ENCODE results near the gene COG8.
"Not testable (repeated sequence)": the region's sequence is repeated elsewhere in the genome, so short reads cannot be mapped to it uniquely, and the experiment has no call there.

The COG8 gene

DNA sequence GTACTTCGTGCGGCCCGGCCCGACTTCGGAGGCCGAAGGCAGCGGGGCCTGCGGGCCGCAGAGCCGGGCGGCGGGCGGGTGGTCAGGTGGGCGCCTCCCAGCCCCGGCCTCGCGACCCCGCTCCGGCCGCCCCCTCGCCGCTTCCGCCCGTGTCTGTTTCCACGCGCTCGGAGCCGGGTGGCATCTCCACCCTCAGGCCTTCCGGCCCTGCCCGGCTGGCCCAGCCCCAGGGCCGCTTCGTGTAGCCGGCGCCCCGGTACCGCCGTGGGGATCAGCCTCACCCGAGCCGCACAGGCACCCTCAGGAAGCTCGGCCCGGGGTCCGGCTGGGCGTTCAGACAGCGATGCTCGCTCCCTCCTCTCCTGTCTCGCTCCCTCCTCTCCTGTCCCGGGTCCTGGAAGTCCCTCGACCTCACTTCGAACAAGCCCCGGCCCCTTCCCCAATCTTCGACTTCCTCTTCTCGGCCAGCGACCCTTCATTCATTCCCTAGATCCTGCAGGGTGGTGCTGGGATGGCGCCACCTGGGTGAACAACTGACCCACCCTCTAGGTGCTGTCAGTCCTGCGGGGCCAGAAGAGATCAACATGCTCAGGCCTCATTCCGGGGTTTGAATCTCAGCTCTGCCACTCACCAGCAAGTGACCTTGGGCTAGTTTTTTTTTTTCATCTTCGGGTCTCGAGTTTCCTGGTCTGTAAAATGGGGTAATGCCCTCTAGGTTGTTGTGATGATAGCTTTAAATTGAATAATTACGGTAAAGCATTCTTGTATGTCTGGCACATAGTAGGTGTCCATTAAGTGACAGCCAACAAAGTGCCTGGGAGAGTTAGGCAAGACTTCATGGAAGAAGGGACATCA lies 27.6 kb downstream of the COG8 start:
- H3K36me3 Mint-ChIP-seq (ENCODE audit: insufficient read depth) = peaks cover 20% of the 10 kb centered on the region

GRCh38 chr16:69310653-69311532 lies 28.5 kb downstream of the COG8 start, which contains the start of gene VPS4A:
TSS of gene VPS4A (plus strand) at chr16:69311350. CDS start at chr16:69311512, 162 bp downstream.
- peak within 1 kb of the TSS; percentile 94 for H3K27ac Mint-ChIP-seq (ENCODE audit: low read depth)
- no peaks in the 10 kb centered on the region for H3K27me3 Mint-ChIP-seq
- peak within 1 kb of the TSS; percentile 91 for H3K4me3 Mint-ChIP-seq
- H3K36me3 Mint-ChIP-seq (ENCODE audit: insufficient read depth) = peaks cover 13% of the 10 kb centered on the region
- H3K9me3 Mint-ChIP-seq = no peaks in the 10 kb centered on the region
- DNase-seq (ENCODE audit: low spot score in 2 of 2) (peak; percentile 97 to 98), ATAC-seq (replicated peaks; ENCODE audit: extremely low read depth, poor library complexity, severe bottlenecking) (peak; percentile 95)
- H3K4me1 Mint-ChIP-seq = peaks cover 31% of the 10 kb centered on the region

More for the DNA sequence above, 27.6 kb downstream of the COG8 start:
- H3K4me1 Mint-ChIP-seq = peaks cover 31% of the 10 kb centered on the region
- no peaks in the 10 kb centered on the region for H3K9me3 Mint-ChIP-seq
- no peaks in the 10 kb centered on the region for H3K27me3 Mint-ChIP-seq
- peak overlapping the region; percentile 94 for H3K27ac Mint-ChIP-seq (ENCODE audit: low read depth)
- DNase-seq (ENCODE audit: low spot score in 2 of 2) = no peak
- peak; percentile 48 for ATAC-seq (replicated peaks; ENCODE audit: extremely low read depth, poor library complexity, severe bottlenecking)
- H3K4me3 Mint-ChIP-seq = peak overlapping the region; percentile 91

DNA sequence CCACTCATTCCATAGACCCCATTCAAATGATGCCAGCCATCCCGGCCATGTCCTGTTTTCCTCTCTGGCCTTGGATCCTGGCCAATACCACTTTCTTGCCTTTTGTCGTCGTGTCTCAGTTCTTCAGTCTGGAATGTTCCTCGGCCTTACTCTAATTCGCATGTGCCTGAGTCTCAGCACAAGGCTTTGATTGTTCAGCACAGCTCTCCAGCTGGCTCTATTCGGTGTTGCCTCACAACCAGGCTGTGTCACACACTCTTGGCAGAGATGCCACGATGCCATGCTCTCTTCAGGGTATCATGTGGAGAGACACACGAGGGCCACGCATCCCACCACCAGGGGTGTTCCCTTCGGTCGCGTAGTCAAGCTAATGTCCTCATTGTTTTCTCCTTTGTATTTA lies 30.0 kb downstream of the COG8 start:
- Mint-ChIP-seq H3K27ac (ENCODE audit: low read depth) (no peak overlapping the region), H3K27me3 (no peaks in the 10 kb centered on the region), H3K36me3 (ENCODE audit: insufficient read depth) (peaks cover 11% of the 10 kb centered on the region), H3K4me3 (peak overlapping the region; percentile 0), H3K9me3 (no peaks in the 10 kb centered on the region), H3K4me1 (peaks cover 26% of the 10 kb centered on the region)
- no peak for DNase-seq (ENCODE audit: low spot score in 2 of 2)
- ATAC-seq (replicated peaks; ENCODE audit: extremely low read depth, poor library complexity, severe bottlenecking) = no peak

DNA sequence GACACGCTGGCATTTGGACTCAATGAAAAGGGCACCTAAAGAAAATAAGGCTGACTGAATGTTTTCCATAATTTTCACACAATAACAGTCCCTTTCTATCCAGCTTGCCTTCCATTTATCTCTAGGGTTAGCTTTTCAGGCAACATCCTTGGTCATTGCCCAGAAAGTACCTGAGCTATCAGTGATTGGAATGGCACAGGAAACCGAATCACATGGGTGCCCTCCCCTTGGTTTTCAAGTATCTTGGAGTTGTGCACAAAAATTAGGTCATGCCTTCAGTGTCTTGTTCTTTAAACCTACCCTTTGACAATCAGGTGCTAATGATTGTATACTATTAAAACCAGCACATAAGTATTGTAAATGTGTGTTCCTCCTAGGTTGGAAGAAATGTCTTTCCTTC lies 31.5 kb downstream of the COG8 start:
- no peaks in the 10 kb centered on the region for H3K9me3 Mint-ChIP-seq
- DNase-seq (ENCODE audit: low spot score in 2 of 2) (no peak), ATAC-seq (replicated peaks; ENCODE audit: extremely low read depth, poor library complexity, severe bottlenecking) (no peak)
- peaks cover 14% of the 10 kb centered on the region for H3K4me1 Mint-ChIP-seq
- H3K36me3 Mint-ChIP-seq (ENCODE audit: insufficient read depth) = peaks cover 5% of the 10 kb centered on the region
- no peak overlapping the region for H3K27ac Mint-ChIP-seq (ENCODE audit: low read depth)
- H3K4me3 Mint-ChIP-seq = no peak overlapping the region
- H3K27me3 Mint-ChIP-seq = no peaks in the 10 kb centered on the region

DNA sequence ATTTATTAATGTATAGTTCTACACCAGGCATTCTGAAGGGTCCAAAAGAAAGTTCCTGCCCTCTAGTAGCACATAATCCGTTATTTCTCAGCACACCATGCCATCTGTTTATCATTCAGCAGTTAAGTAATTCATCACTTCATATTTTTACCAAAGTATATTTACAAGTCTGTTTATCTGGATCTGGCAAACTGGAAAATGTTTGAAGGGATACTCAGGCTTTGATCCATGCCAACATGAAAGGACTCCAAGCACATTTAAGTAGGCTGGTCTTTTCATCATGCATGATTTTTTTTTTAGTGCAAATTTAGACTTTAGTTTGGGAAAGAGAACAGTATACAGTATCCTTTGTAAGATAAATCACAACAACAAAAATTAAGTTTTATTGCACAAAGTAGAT lies 32.3 kb downstream of the COG8 start:
- DNase-seq (ENCODE audit: low spot score in 2 of 2) (no peak), ATAC-seq (replicated peaks; ENCODE audit: extremely low read depth, poor library complexity, severe bottlenecking) (no peak)
- Mint-ChIP-seq H3K4me1 (peaks cover 10% of the 10 kb centered on the region), H3K27me3 (no peaks in the 10 kb centered on the region), H3K27ac (ENCODE audit: low read depth) (no peak overlapping the region), H3K36me3 (ENCODE audit: insufficient read depth) (peaks cover 5% of the 10 kb centered on the region), H3K4me3 (no peak overlapping the region), H3K9me3 (no peaks in the 10 kb centered on the region)

GRCh38 chr16:69306031-69306430 lies 33.3 kb downstream of the COG8 start:
- H3K4me3 Mint-ChIP-seq = no peak overlapping the region
- no peaks in the 10 kb centered on the region for H3K27me3 Mint-ChIP-seq
- H3K4me1 Mint-ChIP-seq = peaks cover 5% of the 10 kb centered on the region
- DNase-seq (ENCODE audit: low spot score in 2 of 2) = no peak
- H3K27ac Mint-ChIP-seq (ENCODE audit: low read depth) = no peak overlapping the region
- peaks cover 7% of the 10 kb centered on the region for H3K36me3 Mint-ChIP-seq (ENCODE audit: insufficient read depth)
- H3K9me3 Mint-ChIP-seq = no peaks in the 10 kb centered on the region
- no peak for ATAC-seq (replicated peaks; ENCODE audit: extremely low read depth, poor library complexity, severe bottlenecking)

DNA sequence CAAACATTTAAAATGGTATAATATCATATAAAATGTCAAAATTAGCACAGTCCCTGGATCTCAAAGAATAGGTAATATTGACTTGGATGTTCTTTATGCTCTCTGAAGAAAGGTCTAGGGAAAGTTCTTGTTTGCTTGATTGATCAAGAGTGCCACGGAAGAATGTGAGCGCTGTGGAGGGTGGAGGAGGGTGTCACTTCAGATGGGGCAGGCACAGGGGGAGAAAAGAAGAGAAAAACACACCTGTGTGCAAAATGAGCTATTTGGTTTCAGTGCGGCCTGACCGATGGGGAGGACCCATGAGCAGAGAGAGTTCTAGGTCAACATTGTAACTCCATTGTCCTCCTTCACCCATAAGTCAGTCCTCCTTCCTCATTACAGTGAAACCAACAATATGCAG lies 37.1 kb downstream of the COG8 start:
- Mint-ChIP-seq H3K9me3 (no peaks in the 10 kb centered on the region), H3K36me3 (ENCODE audit: insufficient read depth) (peaks cover 21% of the 10 kb centered on the region), H3K27ac (ENCODE audit: low read depth) (no peak overlapping the region), H3K4me1 (no peaks in the 10 kb centered on the region), H3K4me3 (no peak overlapping the region), H3K27me3 (no peaks in the 10 kb centered on the region)
- no peak for ATAC-seq (replicated peaks; ENCODE audit: extremely low read depth, poor library complexity, severe bottlenecking)
- DNase-seq (ENCODE audit: low spot score in 2 of 2) = no peak

GRCh38 chr16:69301861-69302260 lies 37.5 kb downstream of the COG8 start:
- H3K27me3 Mint-ChIP-seq = no peaks in the 10 kb centered on the region
- DNase-seq (ENCODE audit: low spot score in 2 of 2) (no peak), ATAC-seq (replicated peaks; ENCODE audit: extremely low read depth, poor library complexity, severe bottlenecking) (no peak)
- no peaks in the 10 kb centered on the region for H3K4me1 Mint-ChIP-seq
- no peak overlapping the region for H3K27ac Mint-ChIP-seq (ENCODE audit: low read depth)
- H3K9me3 Mint-ChIP-seq = no peaks in the 10 kb centered on the region
- H3K4me3 Mint-ChIP-seq = no peak overlapping the region
- peaks cover 21% of the 10 kb centered on the region for H3K36me3 Mint-ChIP-seq (ENCODE audit: insufficient read depth)

DNA sequence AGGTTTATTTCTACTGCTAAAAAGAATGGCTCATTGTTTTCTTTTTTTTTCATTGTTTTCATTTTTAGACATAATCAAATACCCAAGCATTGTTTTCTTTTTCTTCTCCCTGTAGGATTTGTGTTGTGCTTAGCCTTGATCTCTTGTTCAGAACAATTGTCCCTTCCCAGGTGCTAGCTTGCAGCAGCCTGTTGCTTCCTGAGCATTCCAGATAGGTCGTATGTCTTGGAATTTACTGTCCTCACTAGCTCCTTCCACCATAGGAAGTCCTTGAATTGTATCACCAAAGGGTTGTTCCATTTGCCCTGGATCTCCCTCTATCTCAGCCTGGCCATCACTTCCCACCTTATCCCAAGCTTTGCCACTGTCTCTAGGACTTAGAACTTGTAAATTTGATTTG lies 38.2 kb downstream of the COG8 start:
- Mint-ChIP-seq H3K27me3 (no peaks in the 10 kb centered on the region), H3K4me1 (no peaks in the 10 kb centered on the region), H3K9me3 (no peaks in the 10 kb centered on the region), H3K36me3 (ENCODE audit: insufficient read depth) (peaks cover 22% of the 10 kb centered on the region), H3K4me3 (no peak overlapping the region), H3K27ac (ENCODE audit: low read depth) (no peak overlapping the region)
- DNase-seq (ENCODE audit: low spot score in 2 of 2) = no peak
- ATAC-seq (replicated peaks; ENCODE audit: extremely low read depth, poor library complexity, severe bottlenecking) = no peak

GRCh38 chr16:69298261-69298660 lies 41.1 kb downstream of the COG8 start:
- H3K4me1 Mint-ChIP-seq = no peaks in the 10 kb centered on the region
- ATAC-seq (replicated peaks; ENCODE audit: extremely low read depth, poor library complexity, severe bottlenecking) (no peak), DNase-seq (ENCODE audit: low spot score in 2 of 2) (no peak)
- no peaks in the 10 kb centered on the region for H3K27me3 Mint-ChIP-seq
- no peaks in the 10 kb centered on the region for H3K9me3 Mint-ChIP-seq
- no peak overlapping the region for H3K4me3 Mint-ChIP-seq
- no peak overlapping the region for H3K27ac Mint-ChIP-seq (ENCODE audit: low read depth)
- peaks cover 23% of the 10 kb centered on the region for H3K36me3 Mint-ChIP-seq (ENCODE audit: insufficient read depth)

DNA sequence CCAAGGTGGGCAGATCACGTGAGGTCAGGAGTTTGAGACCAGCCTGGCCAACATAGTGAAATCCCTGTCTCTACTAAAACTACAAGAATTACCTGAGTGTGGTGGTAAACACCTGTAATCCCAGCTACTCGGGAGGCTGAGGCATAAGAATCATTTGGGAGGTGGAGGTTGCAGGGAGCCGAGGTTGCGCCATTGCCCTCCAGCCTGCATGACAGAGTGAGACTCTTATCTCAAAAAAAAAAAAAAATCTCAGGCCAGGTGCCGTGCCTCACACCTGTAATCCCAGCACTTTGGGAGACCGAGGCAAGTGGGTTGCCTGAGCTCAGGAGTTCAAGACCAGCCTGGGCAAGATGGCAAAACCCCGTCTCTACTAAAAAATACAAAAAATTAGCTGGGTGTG lies 42.6 kb downstream of the COG8 start:
- not testable (repeated sequence) for ATAC-seq (replicated peaks; ENCODE audit: extremely low read depth, poor library complexity, severe bottlenecking); H3K4me1 Mint-ChIP-seq; H3K27ac Mint-ChIP-seq (ENCODE audit: low read depth); DNase-seq (ENCODE audit: low spot score in 2 of 2); H3K9me3 Mint-ChIP-seq; H3K4me3 Mint-ChIP-seq; H3K27me3 Mint-ChIP-seq
- H3K36me3 Mint-ChIP-seq (ENCODE audit: insufficient read depth) = peaks cover 21% of the 10 kb centered on the region

DNA sequence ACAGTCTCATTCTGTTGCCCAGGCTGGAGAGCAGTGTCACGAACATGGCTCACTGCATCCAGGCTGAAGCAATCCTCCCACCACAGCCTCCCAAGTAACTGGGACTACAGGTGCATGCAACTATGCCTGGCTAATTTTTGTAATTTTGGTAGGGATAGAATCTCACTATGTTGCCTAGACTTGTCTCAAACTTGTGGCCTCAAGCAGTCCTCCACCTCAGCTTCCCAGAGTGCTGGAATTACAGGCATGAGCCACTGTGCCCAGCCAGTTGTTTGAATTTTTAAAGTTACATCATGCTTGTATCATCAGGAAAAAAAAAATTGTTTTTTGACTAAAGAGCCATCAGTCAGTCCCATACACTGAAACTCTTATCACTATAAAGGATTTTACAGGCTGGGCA lies 45.3 kb downstream of the COG8 start:
- ATAC-seq (replicated peaks; ENCODE audit: extremely low read depth, poor library complexity, severe bottlenecking) = no peak
- DNase-seq (ENCODE audit: low spot score in 2 of 2) = no peak
- no peaks in the 10 kb centered on the region for H3K9me3 Mint-ChIP-seq
- H3K4me3 Mint-ChIP-seq = no peak overlapping the region
- H3K36me3 Mint-ChIP-seq (ENCODE audit: insufficient read depth) = peaks cover 7% of the 10 kb centered on the region
- H3K27ac Mint-ChIP-seq (ENCODE audit: low read depth) = no peak overlapping the region
- no peaks in the 10 kb centered on the region for H3K27me3 Mint-ChIP-seq
- H3K4me1 Mint-ChIP-seq = no peaks in the 10 kb centered on the region
